ENCODE results near the gene CD63.

CD63 gene

GRCh38 chr12:55745361-55746173, 16.8 kb upstream of the CD63 start:
- peak overlapping the region; percentile 61 for H3K4me3 ChIP-seq (ENCODE audit: low read length)
- no peak for TF ChIP-seq ZNF274 (IDR thresholded peaks at IDR 0.05; ENCODE audit: low read depth, low read length)

GRCh38 chr12:55744340-55745030, 15.7 kb upstream of the CD63 start:
- H3K4me3 ChIP-seq (ENCODE audit: low read length) = peak overlapping the region; percentile 61
- TF ChIP-seq ZNF274 (IDR thresholded peaks at IDR 0.05; ENCODE audit: low read depth, low read length) = no peak

GRCh38 chr12:55743406-55744339, 14.9 kb upstream of the CD63 start:
- no peak for TF ChIP-seq ZNF274 (IDR thresholded peaks at IDR 0.05; ENCODE audit: low read depth, low read length)

GRCh38 chr12:55742719-55743405, 14.1 kb upstream of the CD63 start, which contains the start of gene GDF11:
TSS of gene GDF11 (plus strand) at chr12:55743122. CDS start at chr12:55743317, 195 bp downstream.
- H3K4me3 ChIP-seq (ENCODE audit: low read length) = peak within 1 kb of the TSS; percentile 71
- no peak for TF ChIP-seq ZNF274 (IDR thresholded peaks at IDR 0.05; ENCODE audit: low read depth, low read length)

More at GRCh38 chr12:55743406-55744339, 14.9 kb upstream of the CD63 start:
- peak overlapping the region; percentile 61 for H3K4me3 ChIP-seq (ENCODE audit: low read length)

GRCh38 chr12:55741931-55742680, 13.3 kb upstream of the CD63 start:
- TF ChIP-seq ZNF274 (IDR thresholded peaks at IDR 0.05; ENCODE audit: low read depth, low read length) = no peak
- peak overlapping the region; percentile 71 for H3K4me3 ChIP-seq (ENCODE audit: low read length)

- TF ChIP-seq ZNF274 (IDR thresholded peaks at IDR 0.05; ENCODE audit: low read depth, low read length) = no peak
- no peak overlapping the region; the same call in 1 of the 2 replicates for H3K4me3 ChIP-seq (ENCODE audit: low read length)
Measured at GRCh38 chr12:55739025-55739378, 10.2 kb upstream of the CD63 start.

- TF ChIP-seq ZNF274 (IDR thresholded peaks at IDR 0.05; ENCODE audit: low read depth, low read length) = no peak
- H3K4me3 ChIP-seq (ENCODE audit: low read length) = peak overlapping the region; percentile 94
Measured at GRCh38 chr12:55738123-55739024, 9.6 kb upstream of the CD63 start.

- TF ChIP-seq ZNF274 (IDR thresholded peaks at IDR 0.05; ENCODE audit: low read depth, low read length) = no peak
- H3K4me3 ChIP-seq (ENCODE audit: low read length) = peak overlapping the region; percentile 94; the same call in 1 of the 2 replicates
Measured at GRCh38 chr12:55737581-55738122, 8.8 kb upstream of the CD63 start.

- TF ChIP-seq ZNF274 (IDR thresholded peaks at IDR 0.05; ENCODE audit: low read depth, low read length) = no peak
- H3K4me3 ChIP-seq (ENCODE audit: low read length) = no peak overlapping the region
Measured at GRCh38 chr12:55736780-55737580, 8.2 kb upstream of the CD63 start.

GRCh38 chr12:55736076-55736475, 7.3 kb upstream of the CD63 start:
- no peak for TF ChIP-seq ZNF274 (IDR thresholded peaks at IDR 0.05; ENCODE audit: low read depth, low read length)
- no peak overlapping the region for H3K4me3 ChIP-seq (ENCODE audit: low read length)

GRCh38 chr12:55734595-55734994, 5.8 kb upstream of the CD63 start:
- no peak overlapping the region for H3K4me3 ChIP-seq (ENCODE audit: low read length)
- TF ChIP-seq ZNF274 (IDR thresholded peaks at IDR 0.05; ENCODE audit: low read depth, low read length) = no peak

All from GM08714 (cell line).